OCI-LY3 (cell line): Measurements from ENCODE around the gene CDX1.

Source experiments
- EZH2phosphoT487 ChIP-seq: fragments of 200-600 bp; shearing (Covaris generic); IDR thresholded peaks from 2 replicates; pipeline ENCODE4 v1.6.1; 2018; ENCODE audit warnings: antibody characterized with exemption, mixed run types, low read depth
- TF ChIP-seq, protein P1 (sequence below): fragments of 200-600, 300-600 bp; sonication (generic); IDR thresholded peaks from 2 replicates; pipeline ENCODE4 v1.5.1; 2014; ENCODE audit warnings: antibody characterized with exemption, low read length, low read depth

DNA sequence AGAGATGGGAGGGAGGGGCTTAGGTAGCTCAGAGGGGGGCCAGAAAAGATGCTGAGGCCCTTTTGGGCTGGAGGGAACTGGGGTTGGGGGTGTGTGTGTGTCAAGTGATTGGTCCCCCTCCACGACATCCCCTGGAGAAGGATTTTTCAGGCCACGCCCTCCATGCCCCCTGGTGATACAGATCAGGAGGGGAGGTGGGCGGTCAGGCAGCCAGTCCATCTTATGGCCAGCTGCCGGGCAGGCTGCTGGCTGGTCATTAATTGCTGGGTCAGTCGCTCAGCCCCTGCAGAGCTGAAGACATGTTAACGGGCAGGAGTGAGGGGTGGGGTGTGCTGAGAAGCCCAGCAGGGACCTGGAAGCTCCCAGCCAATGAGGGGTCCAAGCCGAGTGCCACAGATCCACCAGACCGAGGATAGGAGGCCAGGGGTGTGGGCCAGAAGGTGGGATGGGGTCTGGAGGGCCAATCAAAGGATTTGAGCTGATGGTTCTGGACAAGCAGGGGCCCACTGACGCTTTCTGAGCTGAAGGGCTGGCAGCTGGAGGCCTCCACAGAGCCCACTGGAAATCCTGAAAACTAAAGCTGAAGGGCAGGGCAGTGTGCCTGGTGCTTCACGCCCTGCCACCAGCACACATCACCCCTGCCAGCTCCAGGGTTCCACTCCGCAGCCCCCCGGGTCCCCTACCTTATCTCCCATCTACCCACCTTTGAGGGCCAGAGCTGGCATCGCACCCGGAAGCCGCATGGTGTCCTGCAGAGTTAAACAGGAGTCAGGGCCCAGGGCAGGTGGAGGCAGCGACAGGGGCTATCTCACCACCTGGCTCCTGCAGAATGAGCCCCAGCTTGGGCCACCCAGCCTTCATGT, 30.0 kb upstream of the CDX1 start:
- TF ChIP-seq, protein P1, sequence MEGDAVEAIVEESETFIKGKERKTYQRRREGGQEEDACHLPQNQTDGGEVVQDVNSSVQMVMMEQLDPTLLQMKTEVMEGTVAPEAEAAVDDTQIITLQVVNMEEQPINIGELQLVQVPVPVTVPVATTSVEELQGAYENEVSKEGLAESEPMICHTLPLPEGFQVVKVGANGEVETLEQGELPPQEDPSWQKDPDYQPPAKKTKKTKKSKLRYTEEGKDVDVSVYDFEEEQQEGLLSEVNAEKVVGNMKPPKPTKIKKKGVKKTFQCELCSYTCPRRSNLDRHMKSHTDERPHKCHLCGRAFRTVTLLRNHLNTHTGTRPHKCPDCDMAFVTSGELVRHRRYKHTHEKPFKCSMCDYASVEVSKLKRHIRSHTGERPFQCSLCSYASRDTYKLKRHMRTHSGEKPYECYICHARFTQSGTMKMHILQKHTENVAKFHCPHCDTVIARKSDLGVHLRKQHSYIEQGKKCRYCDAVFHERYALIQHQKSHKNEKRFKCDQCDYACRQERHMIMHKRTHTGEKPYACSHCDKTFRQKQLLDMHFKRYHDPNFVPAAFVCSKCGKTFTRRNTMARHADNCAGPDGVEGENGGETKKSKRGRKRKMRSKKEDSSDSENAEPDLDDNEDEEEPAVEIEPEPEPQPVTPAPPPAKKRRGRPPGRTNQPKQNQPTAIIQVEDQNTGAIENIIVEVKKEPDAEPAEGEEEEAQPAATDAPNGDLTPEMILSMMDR: no peak
- no peak for TF ChIP-seq EZH2phosphoT487
